Measurements from ENCODE around the gene TOR1AIP2.

DNA sequence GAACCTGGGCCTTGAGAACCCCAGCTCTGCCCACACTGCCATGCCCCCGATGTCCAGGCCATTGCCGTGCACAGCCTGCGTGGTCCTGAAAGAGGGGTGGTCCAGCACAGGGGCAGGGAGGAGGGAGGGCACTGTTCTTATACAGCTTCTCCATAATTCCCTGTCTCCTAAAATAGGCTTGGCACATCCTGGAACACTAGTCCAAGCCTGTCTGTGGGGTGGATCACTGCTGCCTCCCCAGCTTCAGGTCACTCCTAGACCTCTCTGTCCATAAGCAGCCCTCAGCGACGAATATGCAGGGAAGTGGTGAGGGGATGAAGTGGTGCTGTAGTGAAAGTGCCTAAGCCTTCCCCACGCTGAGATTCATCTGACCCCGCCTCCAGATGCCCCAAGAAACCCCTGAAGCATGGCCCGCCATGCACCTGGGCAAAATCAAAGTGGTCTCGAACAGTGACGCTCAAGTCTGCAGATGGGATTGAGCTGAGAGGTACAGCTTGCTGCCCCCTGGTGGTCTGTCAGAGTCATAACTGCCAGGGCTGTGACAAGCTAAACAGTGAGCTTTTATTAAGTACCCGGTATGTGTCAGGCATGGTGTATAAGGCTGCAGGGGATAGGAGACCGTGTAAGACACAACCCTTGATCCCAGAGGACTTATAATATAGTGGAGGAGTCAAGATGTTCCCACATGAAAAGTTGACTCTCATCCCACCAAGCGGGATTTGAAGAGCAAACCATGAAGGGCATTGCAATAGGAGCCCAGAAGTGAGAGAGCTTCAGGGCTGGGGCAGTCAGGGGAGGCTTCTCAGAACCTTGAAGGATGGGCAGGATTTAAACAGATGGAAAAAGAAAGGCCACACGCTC, 67.9 kb downstream of the TOR1AIP2 start:
- TF ChIP-seq, protein P1, sequence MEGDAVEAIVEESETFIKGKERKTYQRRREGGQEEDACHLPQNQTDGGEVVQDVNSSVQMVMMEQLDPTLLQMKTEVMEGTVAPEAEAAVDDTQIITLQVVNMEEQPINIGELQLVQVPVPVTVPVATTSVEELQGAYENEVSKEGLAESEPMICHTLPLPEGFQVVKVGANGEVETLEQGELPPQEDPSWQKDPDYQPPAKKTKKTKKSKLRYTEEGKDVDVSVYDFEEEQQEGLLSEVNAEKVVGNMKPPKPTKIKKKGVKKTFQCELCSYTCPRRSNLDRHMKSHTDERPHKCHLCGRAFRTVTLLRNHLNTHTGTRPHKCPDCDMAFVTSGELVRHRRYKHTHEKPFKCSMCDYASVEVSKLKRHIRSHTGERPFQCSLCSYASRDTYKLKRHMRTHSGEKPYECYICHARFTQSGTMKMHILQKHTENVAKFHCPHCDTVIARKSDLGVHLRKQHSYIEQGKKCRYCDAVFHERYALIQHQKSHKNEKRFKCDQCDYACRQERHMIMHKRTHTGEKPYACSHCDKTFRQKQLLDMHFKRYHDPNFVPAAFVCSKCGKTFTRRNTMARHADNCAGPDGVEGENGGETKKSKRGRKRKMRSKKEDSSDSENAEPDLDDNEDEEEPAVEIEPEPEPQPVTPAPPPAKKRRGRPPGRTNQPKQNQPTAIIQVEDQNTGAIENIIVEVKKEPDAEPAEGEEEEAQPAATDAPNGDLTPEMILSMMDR (IDR thresholded peaks at IDR 0.05) = peak; percentile 80 to 93 (median 91)
- no peak for TF ChIP-seq POLR2A (IDR thresholded peaks at IDR 0.05)
